GM12892 (cell line): ENCODE measurements around the gene PTPRQ.

Experiments used
- POLR2A ChIP-seq: IDR thresholded peaks from 2 replicates; pipeline ENCODE4 v1.6.1; 2011; ENCODE audit warnings: low read depth, low read length, control low read depth
- POLR2AphosphoS5 ChIP-seq: IDR thresholded peaks from 2 replicates; pipeline ENCODE4 v1.6.1; 2011; ENCODE audit warnings: low read depth, low read length, control low read depth
- TAF1 ChIP-seq: IDR thresholded peaks from 2 replicates; pipeline ENCODE4 v1.6.1; 2011; ENCODE audit warnings: low read depth, mild to moderate bottlenecking, control low read depth, low read length, borderline replicate concordance

DNA sequence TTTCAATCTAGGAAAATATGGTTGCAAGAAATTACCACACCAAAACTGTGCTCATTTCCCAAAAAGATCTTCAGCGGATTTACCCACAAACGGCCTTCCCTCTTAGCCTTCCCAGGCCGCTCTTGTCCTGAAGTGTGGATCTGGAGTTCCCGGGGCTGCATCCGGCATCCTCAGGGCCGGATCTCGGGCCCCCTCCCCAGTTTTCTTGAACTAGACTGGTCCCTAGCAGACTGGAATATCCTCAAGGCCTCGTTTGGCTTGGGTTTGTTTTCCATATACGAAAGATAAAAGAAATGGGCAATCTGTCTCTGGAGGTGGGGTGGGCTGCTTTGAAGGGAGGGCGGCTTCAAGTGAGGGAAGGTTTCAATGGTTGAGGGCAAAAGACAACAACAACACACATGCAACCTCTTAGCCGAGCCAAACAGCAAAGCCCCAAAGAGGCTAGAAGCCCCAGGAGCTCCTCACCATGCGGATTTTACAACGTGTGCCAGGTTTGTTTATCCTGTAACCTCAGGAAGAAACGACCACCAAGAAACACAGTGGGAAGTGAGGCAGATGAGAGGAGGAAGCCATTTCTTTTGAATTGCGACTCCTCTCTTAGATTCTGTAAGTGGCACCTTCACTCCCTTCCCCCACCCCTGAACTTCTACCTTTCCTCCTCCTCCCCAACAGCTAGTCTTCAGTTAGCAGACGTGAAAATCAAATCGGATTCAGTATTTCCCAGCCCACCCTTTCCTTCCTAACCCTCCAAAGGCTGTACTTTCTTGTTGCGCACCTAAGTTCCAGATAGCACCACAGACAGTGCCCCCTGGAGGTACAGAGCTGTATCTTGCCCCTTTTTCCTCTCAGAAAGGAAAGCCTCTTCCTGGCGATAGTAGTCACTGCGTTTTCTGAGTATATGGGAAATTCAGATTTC lies 266.0 kb downstream of the PTPRQ start:
- no peak for TF ChIP-seq POLR2A
- TF ChIP-seq TAF1 = no peak
- no peak for TF ChIP-seq POLR2AphosphoS5
